NOMO-1 (cell line): Measurements from ENCODE around the gene FAM162B.
A peak's percentile ranks its signal among the peaks of the same experiment; 100 is the strongest.
"Not testable (repeated sequence)": the region's sequence is repeated elsewhere in the genome, so short reads cannot be mapped to it uniquely, and the experiment has no call there.

ENCODE experiments used
- DNase-seq, 2 experiments: peaks; one replicate each; lab custom pipeline; 2025; ENCODE audit not compliant: unreplicated experiment in 2 of 2; lab: John Stamatoyannopoulos, UW

Gene FAM162B

DNA sequence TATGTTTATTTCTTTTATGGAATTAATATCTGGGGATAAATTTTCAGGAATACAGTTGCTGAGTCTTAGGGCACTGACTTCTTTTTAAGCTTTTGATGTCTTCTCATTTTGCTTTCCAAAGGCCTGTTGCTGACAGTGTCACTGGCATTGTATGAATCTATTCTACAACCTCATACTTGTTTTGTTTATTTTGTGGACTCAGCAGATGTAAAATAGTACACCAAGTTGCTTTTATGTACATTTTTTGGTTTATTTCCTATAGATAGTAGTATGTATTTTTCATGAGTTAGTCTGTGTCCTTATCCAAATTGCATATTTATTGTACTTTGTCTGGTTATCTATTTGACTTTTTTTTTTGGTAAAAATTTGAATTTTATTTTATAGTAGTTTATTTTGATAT lies 35.0 kb downstream of the FAM162B start:
- DNase-seq: no peak

DNA sequence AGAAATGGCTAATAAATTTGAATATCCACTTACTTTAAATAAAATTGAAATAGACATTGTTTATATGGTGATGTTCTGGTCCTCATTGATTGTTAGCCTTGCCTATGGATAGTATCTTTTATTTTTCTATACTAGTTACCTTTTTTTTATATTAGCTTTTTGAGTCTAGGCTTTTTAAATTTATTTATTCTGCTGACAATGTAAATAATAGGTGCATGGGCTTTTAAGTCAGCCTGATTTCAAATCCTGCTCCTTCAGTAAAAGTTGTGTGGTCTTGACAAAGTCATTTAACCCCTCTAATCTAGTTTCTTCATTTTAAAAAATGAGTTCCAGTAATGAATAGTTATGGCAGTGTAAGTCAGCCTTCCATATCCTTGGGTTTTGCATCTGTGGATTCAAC lies 38.6 kb downstream of the FAM162B start:
- no peak for DNase-seq

DNA sequence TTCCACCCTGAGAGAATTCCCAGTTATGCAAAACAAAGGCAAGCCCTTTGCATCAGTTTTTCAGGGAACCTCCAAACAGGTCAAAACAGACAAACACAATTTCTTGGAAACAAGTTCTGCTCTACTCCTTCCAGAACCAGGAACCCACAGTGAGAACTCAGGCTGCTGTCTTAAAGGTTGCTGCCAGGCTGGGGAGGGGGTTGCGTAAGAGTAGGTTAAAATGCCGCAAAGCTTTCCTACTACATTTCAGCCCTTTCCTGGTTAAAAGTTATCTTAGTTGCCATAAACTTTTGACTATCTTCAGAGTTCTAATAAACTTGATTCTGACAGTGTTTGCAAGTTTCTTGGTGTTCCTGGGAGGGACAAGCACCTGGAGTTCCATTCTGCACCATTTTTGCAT lies 50.8 kb downstream of the FAM162B start:
- peak in 1 of 2 experiments; percentile 6 for DNase-seq

DNA sequence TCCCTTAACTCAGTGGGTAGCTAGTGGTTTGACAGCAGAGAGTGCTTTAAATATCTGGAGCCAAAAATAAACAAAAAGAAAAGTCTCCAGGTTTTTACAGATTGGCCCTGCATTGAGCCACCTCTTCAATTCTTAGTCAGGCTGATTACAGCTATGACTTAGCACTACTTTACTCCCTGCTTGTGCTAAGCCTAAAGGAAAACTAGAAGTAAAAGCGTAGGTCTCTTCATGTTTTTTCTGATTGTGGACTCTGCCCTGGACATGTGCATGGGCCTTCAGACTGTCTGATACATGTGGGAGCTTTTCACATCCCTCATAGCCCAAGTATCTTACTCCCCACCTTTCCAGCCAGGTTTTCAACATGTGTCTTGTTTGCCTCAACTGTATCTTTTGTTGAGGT lies 51.2 kb downstream of the FAM162B start:
- DNase-seq: no peak

DNA sequence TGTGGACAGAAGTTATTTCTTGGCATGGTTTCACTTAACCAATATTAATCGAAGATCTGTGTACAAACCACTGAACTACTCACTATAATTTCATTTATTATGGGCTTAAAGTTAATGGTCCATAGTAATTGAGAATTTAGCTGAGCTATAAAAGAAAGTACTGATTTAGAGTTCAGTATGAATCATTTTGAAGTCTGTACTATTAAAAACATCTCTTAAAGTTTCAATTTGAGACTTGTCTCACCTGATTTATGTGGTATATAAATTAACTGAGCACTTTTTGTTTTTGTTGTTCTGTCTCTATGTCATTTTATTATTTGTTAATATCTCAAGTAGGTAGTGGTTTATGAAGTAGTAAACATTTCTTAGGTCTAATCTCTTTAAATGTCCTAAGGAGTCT lies 59.6 kb downstream of the FAM162B start:
- DNase-seq: no peak

DNA sequence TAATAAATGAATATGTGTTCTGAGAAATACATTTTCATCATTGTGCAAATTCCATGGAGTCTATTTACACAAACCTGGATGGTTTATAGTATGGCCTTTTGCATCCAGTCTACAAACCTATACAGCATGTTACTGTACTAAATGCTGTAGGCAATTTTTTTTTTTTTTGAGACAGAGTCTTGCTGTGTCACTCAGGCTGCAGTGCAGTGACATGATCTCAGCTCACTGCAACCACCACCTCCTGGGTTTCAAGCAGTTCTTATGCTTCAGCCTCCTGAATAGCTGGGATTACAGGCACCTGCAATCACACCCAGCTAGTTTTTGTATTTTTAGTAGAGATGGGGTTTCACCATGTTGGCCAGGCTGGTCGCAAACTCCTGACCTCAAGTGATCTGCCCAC lies 61.6 kb downstream of the FAM162B start:
- DNase-seq: not testable (repeated sequence)
